Vagina (tissue), 2 donors: Measurements from ENCODE around the gene LRRC61.

ENCODE experiments used
- CTCF ChIP-seq, 3 experiments: fragments of 450-650 bp in 2 of 3; fragments of 200-600 bp in 1 of 3; sonication (generic) in 1 of 3; IDR thresholded peaks; one replicate each; pipeline ENCODE4 v1.5.1; 2017 to 2019; ENCODE audit warnings: antibody characterized with exemption in 3 of 3, mild to moderate bottlenecking in 2 of 3, moderate library complexity in 2 of 3
- POLR2AphosphoS5 ChIP-seq, 2 donors: sonication (generic); formaldehyde crosslinking; IDR thresholded peaks; one replicate each; pipeline ENCODE4 v1.9.0; 2017; ENCODE audit warnings: antibody characterized with exemption in 2 of 2, mild to moderate bottlenecking in 2 of 2, low read depth in 1 of 2; ENCODE audit not compliant: insufficient read depth in 1 of 2

- no peak for TF ChIP-seq CTCF (IDR thresholded peaks at IDR 0.05)
- no peak for TF ChIP-seq POLR2AphosphoS5 (IDR thresholded peaks at IDR 0.05; ENCODE audit: insufficient read depth in 1 of 2, low read depth in 1 of 2)
These were observed 60.7 kb downstream of the LRRC61 start for GRCh38 chr7:150383710-150384397.
